ES-I3 (cell line): ENCODE measurements around the gene CHST8.

Source experiments
- H3K36me3 ChIP-seq: 2 replicates; pipeline ENCODE4 v1.6.1; 2013; ENCODE audit warnings: mild to moderate bottlenecking, low read length, control low read depth, moderate library complexity; ENCODE audit not compliant: insufficient read depth
- H3K4me1 ChIP-seq: 2 replicates; pipeline ENCODE4 v1.6.1; 2013; ENCODE audit warnings: mild to moderate bottlenecking, control low read depth, low read length; ENCODE audit not compliant: insufficient read depth
- H3K9ac ChIP-seq: 2 replicates; pipeline ENCODE4 v1.6.1; 2013; ENCODE audit warnings: low read depth, mild to moderate bottlenecking, low read length, moderate library complexity
- H3K9me3 ChIP-seq: 2 replicates; pipeline ENCODE4 v1.6.1; 2013; ENCODE audit warnings: mild to moderate bottlenecking, low read length, moderate library complexity; ENCODE audit not compliant: control insufficient read depth, insufficient read depth

CHST8 gene

GRCh38 chr19:33805313-33805712 lies 183.6 kb downstream of the CHST8 start:
- Histone ChIP-seq H3K4me1 (no peaks in the 10 kb centered on the region), H3K36me3 (peaks cover 14% of the 10 kb centered on the region), H3K9ac (no peak overlapping the region), H3K9me3 (no peaks in the 10 kb centered on the region)

- peaks cover 9% of the 10 kb centered on the region for H3K36me3 ChIP-seq
- no peaks in the 10 kb centered on the region for H3K9me3 ChIP-seq
- H3K4me1 ChIP-seq: no peaks in the 10 kb centered on the region
- H3K9ac ChIP-seq: no peak overlapping the region
These were observed 184.2 kb downstream of the CHST8 start for GRCh38 chr19:33805840-33806433.

- Histone ChIP-seq H3K9me3 (no peaks in the 10 kb centered on the region), H3K36me3 (peaks cover 8% of the 10 kb centered on the region), H3K9ac (no peak overlapping the region)
These were observed 184.7 kb downstream of the CHST8 start for GRCh38 chr19:33806434-33806881.

GRCh38 chr19:33808399-33808798 lies 186.6 kb downstream of the CHST8 start:
- Histone ChIP-seq H3K4me1 (no peaks in the 10 kb centered on the region), H3K9me3 (no peaks in the 10 kb centered on the region), H3K36me3 (peaks cover 8% of the 10 kb centered on the region), H3K9ac (no peak overlapping the region)

More at GRCh38 chr19:33806434-33806881, 184.7 kb downstream of the CHST8 start:
- H3K4me1 ChIP-seq: no peaks in the 10 kb centered on the region

DNA sequence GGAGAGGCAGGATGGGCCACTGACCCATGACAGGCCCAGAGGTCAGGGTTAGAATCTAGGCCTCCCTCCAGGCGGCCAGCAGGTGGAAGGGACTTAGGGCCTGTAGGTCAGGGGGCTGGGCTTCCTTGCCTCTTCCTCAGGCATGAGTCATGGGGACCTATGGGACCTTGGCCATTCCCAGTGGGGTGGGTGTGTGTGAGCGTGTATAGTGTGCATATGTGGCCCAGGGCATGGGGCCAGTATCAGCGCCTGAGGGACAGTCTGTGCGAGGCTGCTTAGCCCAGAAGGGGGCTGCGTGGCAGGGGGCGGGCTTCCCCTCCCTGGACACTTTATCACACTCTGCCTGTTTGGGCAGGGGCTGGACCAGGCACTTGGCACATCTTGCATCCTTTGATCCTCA lies 188.2 kb downstream of the CHST8 start:
- no peaks in the 10 kb centered on the region for H3K9me3 ChIP-seq
- no peak overlapping the region for H3K9ac ChIP-seq
- H3K36me3 ChIP-seq: no peaks in the 10 kb centered on the region; the same call in none of the 2 replicates
- no peaks in the 10 kb centered on the region for H3K4me1 ChIP-seq

DNA sequence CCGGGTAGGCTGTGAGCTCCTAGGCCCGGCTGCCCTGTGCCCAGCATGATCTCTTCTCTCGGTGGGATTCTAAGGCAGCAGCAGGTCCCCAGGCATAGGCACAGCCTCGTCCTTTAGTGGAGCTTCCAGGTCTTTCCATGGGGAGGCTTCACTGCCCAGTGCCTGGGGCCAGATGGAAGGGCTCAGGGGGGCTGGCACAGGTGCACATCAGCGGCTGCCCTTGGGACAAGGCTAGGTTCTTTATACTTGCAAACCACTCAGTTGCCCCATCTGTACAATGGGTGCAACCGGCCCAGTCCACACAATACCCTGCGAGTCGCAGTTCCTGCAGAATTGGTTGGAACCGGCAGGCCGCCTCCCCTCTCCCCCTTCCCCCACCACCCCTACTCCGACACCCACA lies 189.1 kb downstream of the CHST8 start:
- no peaks in the 10 kb centered on the region for H3K4me1 ChIP-seq
- no peak overlapping the region for H3K9ac ChIP-seq
- no peaks in the 10 kb centered on the region for H3K9me3 ChIP-seq
- H3K36me3 ChIP-seq: no peaks in the 10 kb centered on the region; the same call in none of the 2 replicates

- Histone ChIP-seq H3K9me3 (no peaks in the 10 kb centered on the region), H3K4me1 (no peaks in the 10 kb centered on the region), H3K36me3 (no peaks in the 10 kb centered on the region; the same call in none of the 2 replicates), H3K9ac (no peak overlapping the region)
These were observed 189.5 kb downstream of the CHST8 start for GRCh38 chr19:33811246-33811645.

DNA sequence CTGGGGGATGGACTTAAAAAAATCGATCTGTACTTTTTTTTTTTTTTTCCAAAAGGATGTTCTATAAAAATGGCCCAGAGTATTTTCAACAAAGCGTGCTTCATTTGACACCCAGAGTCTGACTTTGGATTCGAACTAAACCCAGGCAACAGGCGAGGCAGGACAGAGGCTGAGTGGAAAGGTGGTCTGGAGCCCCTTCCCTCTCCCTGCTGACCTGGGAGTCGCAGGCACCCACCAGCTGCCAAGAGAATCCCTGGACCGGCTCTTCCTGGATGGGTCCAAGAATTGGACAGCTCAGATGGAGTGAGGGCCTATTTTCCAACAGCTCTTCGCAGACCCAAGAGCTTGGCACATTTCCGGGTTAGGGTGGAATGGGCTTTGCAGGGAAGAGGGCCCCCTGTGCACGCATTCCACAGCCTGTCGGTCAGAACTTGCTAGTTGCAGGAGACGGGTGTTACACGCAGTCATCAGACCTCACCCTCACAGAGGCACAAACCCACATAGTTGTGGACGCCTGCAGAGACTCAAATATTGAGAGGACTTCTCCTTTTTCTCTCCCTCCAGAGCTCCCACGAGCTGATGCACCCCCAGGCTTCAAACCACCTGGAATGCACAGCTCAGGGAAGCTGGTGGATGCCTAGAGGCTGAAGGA lies 190.1 kb downstream of the CHST8 start:
- Histone ChIP-seq H3K4me1 (no peaks in the 10 kb centered on the region), H3K9me3 (no peaks in the 10 kb centered on the region), H3K9ac (no peak overlapping the region), H3K36me3 (no peaks in the 10 kb centered on the region; the same call in none of the 2 replicates)

- no peaks in the 10 kb centered on the region for H3K9me3 ChIP-seq
- no peaks in the 10 kb centered on the region for H3K4me1 ChIP-seq
- H3K9ac ChIP-seq: no peak overlapping the region
- no peaks in the 10 kb centered on the region; the same call in 1 of the 2 replicates for H3K36me3 ChIP-seq
These were observed 190.9 kb downstream of the CHST8 start for GRCh38 chr19:33812388-33813330.

DNA sequence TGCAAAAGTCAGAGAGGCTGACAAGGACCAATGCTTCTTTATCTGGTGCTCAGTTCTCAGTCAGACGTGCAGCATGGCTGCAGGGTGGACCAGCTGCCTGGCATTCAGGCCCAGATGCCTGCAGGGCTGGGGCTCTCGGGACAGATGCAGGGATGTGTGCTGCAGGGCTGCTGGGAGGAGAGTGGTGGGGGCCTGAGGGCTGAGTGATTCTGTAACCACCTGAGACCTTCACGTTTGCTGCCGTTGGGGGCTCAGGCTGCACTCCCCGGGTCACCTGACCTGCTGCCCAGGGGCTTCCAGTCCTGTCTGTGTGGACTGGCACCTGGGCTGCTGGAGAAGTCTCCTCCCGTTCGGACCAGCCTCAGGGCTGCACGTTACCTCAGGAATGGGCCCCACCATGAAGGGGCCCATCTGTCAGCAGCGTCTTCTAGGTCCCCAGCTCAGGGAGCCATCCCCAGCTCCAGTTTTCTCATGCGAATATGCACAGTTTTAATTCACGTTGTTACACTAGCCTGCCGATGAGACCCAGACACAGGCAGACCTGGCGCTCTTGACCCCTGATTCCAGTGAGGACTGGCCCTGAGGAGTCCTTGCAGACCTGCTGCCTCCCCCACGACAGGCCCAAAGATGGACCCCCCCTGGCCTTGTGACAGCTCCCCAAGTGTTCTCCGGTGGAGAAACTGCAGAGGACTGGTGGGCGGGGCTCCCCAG lies 191.8 kb downstream of the CHST8 start:
- H3K4me1 ChIP-seq: no peaks in the 10 kb centered on the region
- no peaks in the 10 kb centered on the region; the same call in 1 of the 2 replicates for H3K36me3 ChIP-seq

DNA sequence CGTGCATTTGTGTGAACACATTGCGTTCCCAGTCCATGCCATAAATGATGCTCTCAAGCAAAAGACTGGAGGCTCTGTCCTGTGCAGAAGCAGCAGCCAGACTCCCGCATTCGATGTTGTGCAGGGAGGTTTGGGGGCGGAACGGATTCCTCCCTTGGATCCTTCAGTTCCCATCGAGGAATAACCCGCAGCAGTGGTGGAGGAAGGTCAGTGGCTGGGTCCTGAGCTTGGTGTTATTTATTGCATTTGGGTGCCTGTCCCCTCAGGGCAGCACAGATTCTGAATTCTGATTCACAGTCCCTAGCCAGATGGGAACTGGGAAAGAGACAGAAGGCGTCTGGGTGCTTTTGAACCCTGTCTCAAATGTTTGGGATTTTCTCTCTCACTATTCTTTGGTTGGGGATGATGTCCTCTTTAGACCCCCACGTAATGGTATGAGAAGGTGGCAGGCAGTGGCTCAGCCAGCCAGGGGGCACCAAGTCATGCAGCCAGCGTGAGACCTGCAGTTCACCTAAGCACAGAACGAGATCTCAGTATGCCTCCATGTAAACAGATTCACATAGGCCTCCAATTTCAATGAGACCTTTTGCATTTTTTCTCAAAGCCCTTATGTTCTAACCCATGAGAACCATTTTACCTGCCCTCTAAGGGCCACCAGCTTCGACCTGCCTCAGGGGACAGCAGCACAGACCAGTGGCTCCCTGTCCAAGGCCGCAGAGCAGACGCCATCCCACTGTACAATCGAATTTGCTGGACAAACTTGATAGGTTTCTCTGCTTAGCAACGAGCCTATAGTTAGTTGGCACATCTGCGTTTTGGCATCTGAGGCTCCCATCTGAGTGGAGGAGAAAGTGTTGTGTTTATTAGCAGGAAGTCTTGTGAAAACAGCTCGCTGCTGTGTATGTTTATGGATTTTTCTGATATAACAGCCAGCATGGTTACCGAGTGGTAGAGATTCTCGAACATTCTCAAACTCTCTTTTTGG lies 192.7 kb downstream of the CHST8 start:
- Histone ChIP-seq H3K9me3 (no peaks in the 10 kb centered on the region), H3K36me3 (no peaks in the 10 kb centered on the region; the same call in 1 of the 2 replicates)

More for the DNA sequence above, 191.8 kb downstream of the CHST8 start:
- no peaks in the 10 kb centered on the region for H3K9me3 ChIP-seq
- H3K9ac ChIP-seq: no peak overlapping the region

GRCh38 chr19:33815380-33816340 lies 193.9 kb downstream of the CHST8 start:
- H3K36me3 ChIP-seq: no peaks in the 10 kb centered on the region; the same call in 1 of the 2 replicates
- H3K9me3 ChIP-seq: no peaks in the 10 kb centered on the region
- no peak overlapping the region for H3K9ac ChIP-seq
- peaks cover 2% of the 10 kb centered on the region; the same call in 1 of the 2 replicates for H3K4me1 ChIP-seq

More for the DNA sequence above, 192.7 kb downstream of the CHST8 start:
- H3K4me1 ChIP-seq: no peaks in the 10 kb centered on the region; the same call in 1 of the 2 replicates
- H3K9ac ChIP-seq: no peak overlapping the region
